ENCODE measurements around the gene MADCAM1.

The MADCAM1 gene

GRCh38 chr19:543910-544608 is 47.8 kb downstream of the MADCAM1 start, which contains the start of gene GZMM:
Gene GZMM, plus strand, starts transcription at chr19:544053. Its CDS starts 19 bp downstream, at chr19:544072.
- DNase-seq, result no peak
- no peak within 1 kb of the TSS for H3K4me3 ChIP-seq
- intact Hi-C loops (cut with DNase I; ENCODE audit: low total_unique reads), result no loop called here
- peaks cover 0 to 2% (median 0%) of the 10 kb centered on the region in 4 donors for H3K4me1 ChIP-seq
- TF ChIP-seq CTCF (IDR thresholded peaks at IDR 0.05), result no peak
- no peak within 1 kb of the TSS for H3K27ac ChIP-seq
- H3K9me3 ChIP-seq, result no peaks in the 10 kb centered on the region
- H3K27me3 ChIP-seq, result peaks cover 0 to 11% of the 10 kb centered on the region in 2 donors
- H3K36me3 ChIP-seq, result peaks cover 25 to 36% (median 30%) of the 10 kb centered on the region in 3 donors

GRCh38 chr19:547117-547516 is 50.8 kb downstream of the MADCAM1 start:
- Histone ChIP-seq H3K9me3 (no peaks in the 10 kb centered on the region), H3K4me1 (peaks cover 0 to 5% (median 0%) of the 10 kb centered on the region in 4 donors)
- intact Hi-C loops (cut with DNase I; ENCODE audit: low total_unique reads), result no loop called here

GRCh38 chr19:547836-548720 is 51.8 kb downstream of the MADCAM1 start:
- no peak overlapping the region for H3K4me3 ChIP-seq
- intact Hi-C loops (cut with DNase I; ENCODE audit: low total_unique reads), result no loop called here

More at GRCh38 chr19:547117-547516, 50.8 kb downstream of the MADCAM1 start:
- no peak for DNase-seq
- H3K27ac ChIP-seq, result no peak overlapping the region
- H3K4me3 ChIP-seq, result no peak overlapping the region
- peaks cover 0 to 14% of the 10 kb centered on the region in 2 donors for H3K27me3 ChIP-seq
- H3K36me3 ChIP-seq, result peaks cover 6 to 13% (median 8%) of the 10 kb centered on the region in 3 donors
- TF ChIP-seq CTCF (IDR thresholded peaks at IDR 0.05), result no peak

GRCh38 chr19:548886-549830 is 52.9 kb downstream of the MADCAM1 start:
- peaks cover 0 to 5% (median 0%) of the 10 kb centered on the region in 4 donors for H3K4me1 ChIP-seq
- H3K27me3 ChIP-seq, result peaks cover 0 to 14% of the 10 kb centered on the region in 2 donors
- TF ChIP-seq CTCF (IDR thresholded peaks at IDR 0.05), result no peak
- DNase-seq, result no peak
- no peak overlapping the region for H3K27ac ChIP-seq
- H3K4me3 ChIP-seq, result no peak overlapping the region
- no peaks in the 10 kb centered on the region for H3K36me3 ChIP-seq
- no peaks in the 10 kb centered on the region for H3K9me3 ChIP-seq
- intact Hi-C loops (cut with DNase I; ENCODE audit: low total_unique reads), result no loop called here

More at GRCh38 chr19:547836-548720, 51.8 kb downstream of the MADCAM1 start:
- Histone ChIP-seq H3K36me3 (peaks cover 0 to 4% (median 0%) of the 10 kb centered on the region in 3 donors), H3K27me3 (peaks cover 0 to 14% of the 10 kb centered on the region in 2 donors), H3K9me3 (no peaks in the 10 kb centered on the region), H3K27ac (no peak overlapping the region), H3K4me1 (peaks cover 0 to 5% (median 0%) of the 10 kb centered on the region in 4 donors)
- DNase-seq, result no peak
- TF ChIP-seq CTCF (IDR thresholded peaks at IDR 0.05), result no peak

- Histone ChIP-seq H3K4me1 (peaks cover 0 to 12% (median 0%) of the 10 kb centered on the region in 4 donors), H3K4me3 (no peak overlapping the region), H3K9me3 (no peaks in the 10 kb centered on the region), H3K27ac (no peak overlapping the region), H3K36me3 (no peaks in the 10 kb centered on the region), H3K27me3 (peaks cover 0 to 20% of the 10 kb centered on the region in 2 donors)
- no peak for DNase-seq
- TF ChIP-seq CTCF (IDR thresholded peaks at IDR 0.05), result no peak
- intact Hi-C loops (cut with DNase I; ENCODE audit: low total_unique reads), result no loop called here
Observed at GRCh38 chr19:554817-555216, 58.5 kb downstream of the MADCAM1 start.
